Loucy (cell line): Measurements from ENCODE around the gene HAUS3.

Experiments used
- H2AFZ ChIP-seq: fragments of 200-600 bp; sonication (generic); 2 replicates; pipeline ENCODE4 v1.6.0; 2016; ENCODE audit warnings: antibody characterized with exemption, mild to moderate bottlenecking, low read length, moderate library complexity
- H3F3A ChIP-seq: fragments of 200-600 bp; 2 replicates; pipeline ENCODE4 v1.6.0; 2016; ENCODE audit warnings: antibody characterized with exemption, low read depth, mild to moderate bottlenecking
- H3K27me3 ChIP-seq: fragments of 200-600 bp; sonication (generic); 2 replicates; pipeline ENCODE4 v1.6.1; 2014; ENCODE audit warnings: low read length, mild to moderate bottlenecking; ENCODE audit not compliant: insufficient read depth, poor library complexity, severe bottlenecking
- H3K36me3 ChIP-seq: fragments of 200-600 bp; sonication (generic); 2 replicates; pipeline ENCODE4 v1.6.1; 2016; ENCODE audit warnings: low read length; ENCODE audit not compliant: insufficient read depth
- H3K4me1 ChIP-seq: fragments of 200-600 bp; sonication (generic); 2 replicates; pipeline ENCODE4 v1.5.1; 2014; ENCODE audit warnings: low read length, mild to moderate bottlenecking; ENCODE audit not compliant: insufficient read depth, poor library complexity, severe bottlenecking
- H3K4me2 ChIP-seq: fragments of 200-600 bp; sonication (generic); 2 replicates; pipeline ENCODE4 v1.6.0; 2014; ENCODE audit warnings: antibody characterized with exemption, low read length, low read depth, mild to moderate bottlenecking; ENCODE audit not compliant: poor library complexity, severe bottlenecking
- H3K4me3 ChIP-seq: fragments of 200-600 bp; sonication (generic); 2 replicates; pipeline ENCODE4 v1.5.1; 2014; ENCODE audit warnings: low read length, mild to moderate bottlenecking, mixed read lengths; ENCODE audit not compliant: poor library complexity, severe bottlenecking
- H3K79me2 ChIP-seq: fragments of 200-600 bp; sonication (generic); 2 replicates; pipeline ENCODE4 v1.6.1; 2014; ENCODE audit warnings: low read length; ENCODE audit not compliant: insufficient read depth
- H3K9ac ChIP-seq: fragments of 200-600 bp; sonication (generic); 2 replicates; pipeline ENCODE4 v1.6.0; 2014; ENCODE audit warnings: mild to moderate bottlenecking, low read depth, low read length, moderate library complexity; ENCODE audit not compliant: poor library complexity, severe bottlenecking
- H3K9me2 ChIP-seq: fragments of 200-600 bp; sonication (generic); replicated peaks from 2 replicates; pipeline ENCODE4 v1.6.1; 2016; ENCODE audit warnings: low read depth, low read length, mixed read lengths
- H3K9me3 ChIP-seq: fragments of 200-600 bp; sonication (generic); 2 replicates; pipeline ENCODE4 v1.6.1; 2014; ENCODE audit warnings: mild to moderate bottlenecking, antibody characterized with exemption, low read length, low read depth; ENCODE audit not compliant: insufficient read depth
- H4K20me1 ChIP-seq: fragments of 200-600 bp; sonication (generic); 2 replicates; pipeline ENCODE4 v1.6.0; 2014; ENCODE audit warnings: antibody characterized with exemption, low read length, mild to moderate bottlenecking; ENCODE audit not compliant: insufficient read depth, poor library complexity, severe bottlenecking
- EZH2phosphoT487 ChIP-seq: fragments of 200-600 bp; IDR thresholded peaks from 2 replicates; pipeline ENCODE4 v1.6.1; 2018; ENCODE audit warnings: antibody characterized with exemption, mild to moderate bottlenecking, moderate library complexity, borderline replicate concordance
- TF ChIP-seq, protein P1 (sequence below): fragments of 200-600 bp; sonication (generic); conservative IDR thresholded peaks from 2 replicates; pipeline ENCODE4 v1.5.1; 2014; ENCODE audit warnings: mild to moderate bottlenecking, antibody characterized with exemption, low read length

The HAUS3 gene

GRCh38 chr4:2253160-2254084 lies 11.5 kb upstream of the HAUS3 start:
- Histone ChIP-seq H3K27me3 (no peaks in the 10 kb centered on the region), H3K79me2 (peaks cover 26% of the 10 kb centered on the region; the same call in 1 of the 2 replicates), H4K20me1 (peaks cover 28% of the 10 kb centered on the region), H2AFZ (no peak overlapping the region), H3K9me3 (no peaks in the 10 kb centered on the region), H3K9me2 (no peaks in the 10 kb centered on the region), H3K4me1 (no peaks in the 10 kb centered on the region), H3F3A (no peaks in the 10 kb centered on the region), H3K4me3 (no peak overlapping the region), H3K9ac (no peak overlapping the region), H3K36me3 (peaks cover 34% of the 10 kb centered on the region; the same call in 1 of the 2 replicates), H3K4me2 (no peak overlapping the region)
- TF ChIP-seq, protein P1, sequence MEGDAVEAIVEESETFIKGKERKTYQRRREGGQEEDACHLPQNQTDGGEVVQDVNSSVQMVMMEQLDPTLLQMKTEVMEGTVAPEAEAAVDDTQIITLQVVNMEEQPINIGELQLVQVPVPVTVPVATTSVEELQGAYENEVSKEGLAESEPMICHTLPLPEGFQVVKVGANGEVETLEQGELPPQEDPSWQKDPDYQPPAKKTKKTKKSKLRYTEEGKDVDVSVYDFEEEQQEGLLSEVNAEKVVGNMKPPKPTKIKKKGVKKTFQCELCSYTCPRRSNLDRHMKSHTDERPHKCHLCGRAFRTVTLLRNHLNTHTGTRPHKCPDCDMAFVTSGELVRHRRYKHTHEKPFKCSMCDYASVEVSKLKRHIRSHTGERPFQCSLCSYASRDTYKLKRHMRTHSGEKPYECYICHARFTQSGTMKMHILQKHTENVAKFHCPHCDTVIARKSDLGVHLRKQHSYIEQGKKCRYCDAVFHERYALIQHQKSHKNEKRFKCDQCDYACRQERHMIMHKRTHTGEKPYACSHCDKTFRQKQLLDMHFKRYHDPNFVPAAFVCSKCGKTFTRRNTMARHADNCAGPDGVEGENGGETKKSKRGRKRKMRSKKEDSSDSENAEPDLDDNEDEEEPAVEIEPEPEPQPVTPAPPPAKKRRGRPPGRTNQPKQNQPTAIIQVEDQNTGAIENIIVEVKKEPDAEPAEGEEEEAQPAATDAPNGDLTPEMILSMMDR = no peak
- no peak for TF ChIP-seq EZH2phosphoT487

DNA sequence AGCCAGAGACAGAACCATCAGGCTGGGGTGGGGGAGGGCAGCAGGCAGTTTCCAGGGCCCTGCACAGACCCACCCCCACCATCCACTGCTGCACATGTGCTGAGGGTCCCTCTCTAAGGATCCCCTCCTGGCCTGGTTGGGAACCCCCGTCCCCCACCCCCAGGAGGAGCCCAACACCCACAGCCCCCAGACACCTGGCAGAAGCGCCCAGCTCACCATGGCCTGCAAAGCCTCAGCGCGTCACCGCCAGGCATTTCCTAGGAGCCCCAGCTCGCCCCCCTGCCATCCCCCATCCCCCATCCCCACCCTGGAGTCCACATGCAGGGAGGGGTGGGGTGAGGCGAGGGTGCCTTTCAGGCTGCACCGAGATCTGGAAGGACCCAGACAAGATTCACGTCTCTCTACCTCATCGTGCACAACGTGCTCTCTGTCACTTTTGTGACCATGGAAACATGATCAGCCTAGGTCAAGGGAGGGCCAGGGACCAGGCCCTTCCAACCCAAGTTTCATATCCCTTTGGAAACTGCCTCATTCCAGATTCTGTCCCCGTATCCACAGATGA lies 10.7 kb upstream of the HAUS3 start:
- H3K4me1 ChIP-seq = no peaks in the 10 kb centered on the region
- no peak overlapping the region for H3K4me2 ChIP-seq
- H3K79me2 ChIP-seq = peaks cover 17% of the 10 kb centered on the region; the same call in 1 of the 2 replicates
- H3F3A ChIP-seq = no peaks in the 10 kb centered on the region
- H3K36me3 ChIP-seq = peaks cover 34% of the 10 kb centered on the region; the same call in 1 of the 2 replicates
- H3K27me3 ChIP-seq = no peaks in the 10 kb centered on the region
- TF ChIP-seq, protein P1 = no peak
- TF ChIP-seq EZH2phosphoT487 = no peak
- no peak overlapping the region for H3K4me3 ChIP-seq
- H4K20me1 ChIP-seq = peaks cover 28% of the 10 kb centered on the region
- no peak overlapping the region for H2AFZ ChIP-seq
- H3K9me3 ChIP-seq = no peaks in the 10 kb centered on the region
- H3K9ac ChIP-seq = no peak overlapping the region
- H3K9me2 ChIP-seq = no peaks in the 10 kb centered on the region

DNA sequence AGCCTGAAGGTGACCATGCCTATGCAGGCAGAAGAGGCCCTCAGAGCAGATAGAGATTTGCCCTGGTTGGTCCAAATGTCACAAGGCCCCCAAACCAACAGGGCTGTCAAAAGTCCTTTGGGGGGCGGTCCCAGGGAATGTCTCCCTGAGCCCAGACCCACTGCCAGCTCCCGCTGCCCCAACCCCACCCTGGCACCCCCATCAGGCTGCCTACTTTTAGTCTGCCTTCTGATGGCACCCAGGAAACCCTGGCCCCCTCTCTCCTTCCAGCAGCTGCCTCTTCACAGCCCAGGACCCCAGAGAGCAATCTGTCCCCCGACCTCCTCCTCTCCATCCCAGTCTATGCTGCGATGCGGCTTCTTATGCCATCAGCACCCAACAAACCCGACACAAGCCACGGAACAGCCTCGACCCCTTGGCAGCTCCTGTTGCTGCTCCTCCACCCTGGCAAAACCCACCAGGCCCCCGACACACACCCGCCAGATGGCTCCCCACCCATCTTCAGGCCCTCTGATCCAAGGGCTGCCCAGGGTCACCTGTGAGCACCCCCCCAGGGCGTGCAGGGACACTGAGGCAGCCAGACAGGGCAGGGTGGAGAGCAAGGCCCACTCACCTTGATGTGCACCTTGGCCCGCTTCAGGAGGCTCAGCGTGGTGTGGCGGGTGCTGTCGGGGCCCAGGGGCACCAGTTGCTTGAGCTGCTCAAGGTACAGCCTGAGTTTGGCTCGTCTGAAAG lies 10.0 kb upstream of the HAUS3 start:
- H3K4me2 ChIP-seq = no peak overlapping the region
- H3K79me2 ChIP-seq = peaks cover 11% of the 10 kb centered on the region; the same call in 1 of the 2 replicates
- H3K27me3 ChIP-seq = no peaks in the 10 kb centered on the region
- no peak overlapping the region for H3K9ac ChIP-seq
- peaks cover 22% of the 10 kb centered on the region for H4K20me1 ChIP-seq
- H2AFZ ChIP-seq = no peak overlapping the region
- H3K4me1 ChIP-seq = no peaks in the 10 kb centered on the region
- no peak for TF ChIP-seq EZH2phosphoT487
- TF ChIP-seq, protein P1 = no peak
- H3K4me3 ChIP-seq = no peak overlapping the region
- H3K9me2 ChIP-seq = no peaks in the 10 kb centered on the region
- H3K9me3 ChIP-seq = no peaks in the 10 kb centered on the region
- H3F3A ChIP-seq = no peaks in the 10 kb centered on the region
- H3K36me3 ChIP-seq = peaks cover 34% of the 10 kb centered on the region; the same call in 1 of the 2 replicates
